Measurements from ENCODE around the gene TMEM150B. TPM values are rescaled to one million over a fixed set of nuclear protein-coding genes. Genes with fewer than 3 reads are reported as not detected.
A peak's percentile ranks its signal among the peaks of the same experiment; 100 is the strongest.

TMEM150B gene
- total and polyA plus RNA-seq, 2 of the 13 experiments (the other 11 are each of a cell fraction or from before 2014, with no cell fraction given): 1.3 to 1.8 TPM

DNA sequence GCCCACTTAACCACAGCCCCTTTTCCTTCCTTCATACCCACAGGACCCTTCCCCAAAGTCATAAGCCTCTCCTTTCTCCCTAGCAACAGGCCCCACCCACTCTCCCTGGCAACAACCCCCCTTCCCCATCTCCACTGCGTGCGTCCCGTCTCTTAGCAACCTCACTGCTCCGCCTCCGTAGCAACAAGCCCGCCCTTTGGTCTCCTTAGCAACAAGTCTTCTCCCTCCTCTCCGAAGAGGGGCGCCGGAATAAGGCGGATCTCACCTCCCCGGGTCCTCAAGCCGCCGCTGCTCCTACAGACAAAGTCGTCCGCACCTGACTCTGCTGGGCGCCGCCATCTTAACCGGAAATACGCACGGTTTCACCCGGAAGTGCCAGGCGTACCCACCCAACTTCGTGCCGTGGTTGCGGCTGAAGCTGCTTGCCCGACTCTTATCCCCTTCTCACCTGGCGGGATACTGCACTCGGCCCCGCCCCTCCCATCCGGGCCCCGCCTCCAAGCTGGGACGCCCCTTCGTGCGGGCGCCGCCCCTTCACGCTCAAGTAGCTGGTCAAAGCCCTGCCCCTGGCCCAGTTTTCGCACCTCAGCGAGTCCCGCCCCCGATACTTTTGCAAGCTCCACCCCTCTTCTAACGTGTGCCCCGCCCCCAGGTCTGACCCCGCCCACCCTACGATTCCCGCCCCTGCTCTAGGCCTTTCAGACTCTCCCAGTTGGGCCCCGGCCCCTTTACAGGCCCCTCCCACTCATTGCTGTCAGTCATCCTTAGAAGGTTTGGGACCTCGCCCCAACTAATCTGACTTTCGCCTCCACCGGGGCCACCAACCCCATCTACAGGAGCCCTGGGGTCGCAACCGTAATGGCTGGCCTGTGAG lies 45.1 kb downstream of the TMEM150B start, which contains the start of gene HSPBP1 (continued):
- TF ChIP-seq ARHGAP35 (CRISPR knock-in tag; IDR thresholded peaks at IDR 0.05; ENCODE audit: borderline replicate concordance): peak; percentile 44; the same call in 1 of the 2 replicates
- no peak for TF ChIP-seq SMARCC2 (IDR thresholded peaks at IDR 0.05)
- 0 out of 2 replicates have a peak, but pooled peaks have one; percentile 55 for TF ChIP-seq KMT2B (CRISPR knock-in tag; IDR thresholded peaks at IDR 0.05)
- no peak for TF ChIP-seq RNF2 (conservative IDR thresholded peaks at IDR 0.05; ENCODE audit: low read depth)
- TF ChIP-seq, protein P1, sequence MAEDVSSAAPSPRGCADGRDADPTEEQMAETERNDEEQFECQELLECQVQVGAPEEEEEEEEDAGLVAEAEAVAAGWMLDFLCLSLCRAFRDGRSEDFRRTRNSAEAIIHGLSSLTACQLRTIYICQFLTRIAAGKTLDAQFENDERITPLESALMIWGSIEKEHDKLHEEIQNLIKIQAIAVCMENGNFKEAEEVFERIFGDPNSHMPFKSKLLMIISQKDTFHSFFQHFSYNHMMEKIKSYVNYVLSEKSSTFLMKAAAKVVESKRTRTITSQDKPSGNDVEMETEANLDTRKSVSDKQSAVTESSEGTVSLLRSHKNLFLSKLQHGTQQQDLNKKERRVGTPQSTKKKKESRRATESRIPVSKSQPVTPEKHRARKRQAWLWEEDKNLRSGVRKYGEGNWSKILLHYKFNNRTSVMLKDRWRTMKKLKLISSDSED (CRISPR knock-in tag; IDR thresholded peaks at IDR 0.05): no peak
- TF ChIP-seq FOSL2 (CRISPR knock-in tag; IDR thresholded peaks at IDR 0.05): no peak
- TF ChIP-seq, protein P2, sequence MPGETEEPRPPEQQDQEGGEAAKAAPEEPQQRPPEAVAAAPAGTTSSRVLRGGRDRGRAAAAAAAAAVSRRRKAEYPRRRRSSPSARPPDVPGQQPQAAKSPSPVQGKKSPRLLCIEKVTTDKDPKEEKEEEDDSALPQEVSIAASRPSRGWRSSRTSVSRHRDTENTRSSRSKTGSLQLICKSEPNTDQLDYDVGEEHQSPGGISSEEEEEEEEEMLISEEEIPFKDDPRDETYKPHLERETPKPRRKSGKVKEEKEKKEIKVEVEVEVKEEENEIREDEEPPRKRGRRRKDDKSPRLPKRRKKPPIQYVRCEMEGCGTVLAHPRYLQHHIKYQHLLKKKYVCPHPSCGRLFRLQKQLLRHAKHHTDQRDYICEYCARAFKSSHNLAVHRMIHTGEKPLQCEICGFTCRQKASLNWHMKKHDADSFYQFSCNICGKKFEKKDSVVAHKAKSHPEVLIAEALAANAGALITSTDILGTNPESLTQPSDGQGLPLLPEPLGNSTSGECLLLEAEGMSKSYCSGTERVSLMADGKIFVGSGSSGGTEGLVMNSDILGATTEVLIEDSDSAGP (CRISPR knock-in tag; IDR thresholded peaks at IDR 0.05; ENCODE audit: borderline replicate concordance): peak; percentile 50; the same call in 1 of the 2 replicates
- TF ChIP-seq HNRNPLL (IDR thresholded peaks at IDR 0.05; ENCODE audit: low read depth, low read length, poor library complexity, severe bottlenecking): peak; percentile 46
- TF ChIP-seq HHEX (CRISPR knock-in tag; IDR thresholded peaks at IDR 0.05): no peak
- TF ChIP-seq RCOR2 (CRISPR knock-in tag; IDR thresholded peaks at IDR 0.05): no peak
- TF ChIP-seq PAWR (CRISPR knock-in tag; IDR thresholded peaks at IDR 0.05; ENCODE audit: borderline replicate concordance): no peak
- TF ChIP-seq, protein P3, sequence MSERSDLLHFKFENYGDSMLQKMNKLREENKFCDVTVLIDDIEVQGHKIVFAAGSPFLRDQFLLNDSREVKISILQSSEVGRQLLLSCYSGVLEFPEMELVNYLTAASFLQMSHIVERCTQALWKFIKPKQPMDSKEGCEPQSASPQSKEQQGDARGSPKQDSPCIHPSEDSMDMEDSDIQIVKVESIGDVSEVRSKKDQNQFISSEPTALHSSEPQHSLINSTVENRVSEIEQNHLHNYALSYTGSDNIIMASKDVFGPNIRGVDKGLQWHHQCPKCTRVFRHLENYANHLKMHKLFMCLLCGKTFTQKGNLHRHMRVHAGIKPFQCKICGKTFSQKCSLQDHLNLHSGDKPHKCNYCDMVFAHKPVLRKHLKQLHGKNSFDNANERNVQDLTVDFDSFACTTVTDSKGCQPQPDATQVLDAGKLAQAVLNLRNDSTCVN (CRISPR knock-in tag; IDR thresholded peaks at IDR 0.05; ENCODE audit: borderline replicate concordance): no peak; the same call in 1 of the 2 replicates
- peak; percentile 90 for TF ChIP-seq THAP11 (CRISPR knock-in tag; IDR thresholded peaks at IDR 0.05)
- TF ChIP-seq, protein P4, sequence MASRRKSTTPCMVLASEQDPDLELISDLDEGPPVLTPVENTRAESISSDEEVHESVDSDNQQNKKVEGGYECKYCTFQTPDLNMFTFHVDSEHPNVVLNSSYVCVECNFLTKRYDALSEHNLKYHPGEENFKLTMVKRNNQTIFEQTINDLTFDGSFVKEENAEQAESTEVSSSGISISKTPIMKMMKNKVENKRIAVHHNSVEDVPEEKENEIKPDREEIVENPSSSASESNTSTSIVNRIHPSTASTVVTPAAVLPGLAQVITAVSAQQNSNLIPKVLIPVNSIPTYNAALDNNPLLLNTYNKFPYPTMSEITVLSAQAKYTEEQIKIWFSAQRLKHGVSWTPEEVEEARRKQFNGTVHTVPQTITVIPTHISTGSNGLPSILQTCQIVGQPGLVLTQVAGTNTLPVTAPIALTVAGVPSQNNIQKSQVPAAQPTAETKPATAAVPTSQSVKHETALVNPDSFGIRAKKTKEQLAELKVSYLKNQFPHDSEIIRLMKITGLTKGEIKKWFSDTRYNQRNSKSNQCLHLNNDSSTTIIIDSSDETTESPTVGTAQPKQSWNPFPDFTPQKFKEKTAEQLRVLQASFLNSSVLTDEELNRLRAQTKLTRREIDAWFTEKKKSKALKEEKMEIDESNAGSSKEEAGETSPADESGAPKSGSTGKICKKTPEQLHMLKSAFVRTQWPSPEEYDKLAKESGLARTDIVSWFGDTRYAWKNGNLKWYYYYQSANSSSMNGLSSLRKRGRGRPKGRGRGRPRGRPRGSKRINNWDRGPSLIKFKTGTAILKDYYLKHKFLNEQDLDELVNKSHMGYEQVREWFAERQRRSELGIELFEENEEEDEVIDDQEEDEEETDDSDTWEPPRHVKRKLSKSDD (CRISPR knock-in tag; IDR thresholded peaks at IDR 0.05; ENCODE audit: low read depth): no peak
- no peak for TF ChIP-seq ZC3H13 (CRISPR knock-in tag; IDR thresholded peaks at IDR 0.05)
- TF ChIP-seq, protein P5, sequence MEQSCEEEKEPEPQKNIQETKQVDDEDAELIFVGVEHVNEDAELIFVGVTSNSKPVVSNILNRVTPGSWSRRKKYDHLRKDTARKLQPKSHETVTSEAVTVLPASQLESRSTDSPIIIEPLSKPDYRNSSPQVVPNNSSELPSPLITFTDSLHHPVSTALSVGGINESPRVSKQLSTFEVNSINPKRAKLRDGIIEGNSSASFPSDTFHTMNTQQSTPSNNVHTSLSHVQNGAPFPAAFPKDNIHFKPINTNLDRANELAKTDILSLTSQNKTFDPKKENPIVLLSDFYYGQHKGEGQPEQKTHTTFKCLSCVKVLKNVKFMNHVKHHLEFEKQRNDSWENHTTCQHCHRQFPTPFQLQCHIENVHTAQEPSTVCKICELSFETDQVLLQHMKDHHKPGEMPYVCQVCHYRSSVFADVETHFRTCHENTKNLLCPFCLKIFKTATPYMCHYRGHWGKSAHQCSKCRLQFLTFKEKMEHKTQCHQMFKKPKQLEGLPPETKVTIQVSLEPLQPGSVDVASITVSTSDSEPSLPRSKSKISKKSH (CRISPR knock-in tag; IDR thresholded peaks at IDR 0.05; ENCODE audit: borderline replicate concordance): no peak
- no peak for TF ChIP-seq ZNF260 (CRISPR knock-in tag; IDR thresholded peaks at IDR 0.05; ENCODE audit: borderline replicate concordance, low read depth)
- TF ChIP-seq KAT2B (IDR thresholded peaks at IDR 0.05; ENCODE audit: borderline replicate concordance, low read depth, low read length): no peak
- TF ChIP-seq GTF2F1 (IDR thresholded peaks at IDR 0.05; ENCODE audit: low read length): no peak

Measured in HepG2 (cell line).